Measurements from ENCODE around the gene ADGRL3.

Gene ADGRL3

DNA sequence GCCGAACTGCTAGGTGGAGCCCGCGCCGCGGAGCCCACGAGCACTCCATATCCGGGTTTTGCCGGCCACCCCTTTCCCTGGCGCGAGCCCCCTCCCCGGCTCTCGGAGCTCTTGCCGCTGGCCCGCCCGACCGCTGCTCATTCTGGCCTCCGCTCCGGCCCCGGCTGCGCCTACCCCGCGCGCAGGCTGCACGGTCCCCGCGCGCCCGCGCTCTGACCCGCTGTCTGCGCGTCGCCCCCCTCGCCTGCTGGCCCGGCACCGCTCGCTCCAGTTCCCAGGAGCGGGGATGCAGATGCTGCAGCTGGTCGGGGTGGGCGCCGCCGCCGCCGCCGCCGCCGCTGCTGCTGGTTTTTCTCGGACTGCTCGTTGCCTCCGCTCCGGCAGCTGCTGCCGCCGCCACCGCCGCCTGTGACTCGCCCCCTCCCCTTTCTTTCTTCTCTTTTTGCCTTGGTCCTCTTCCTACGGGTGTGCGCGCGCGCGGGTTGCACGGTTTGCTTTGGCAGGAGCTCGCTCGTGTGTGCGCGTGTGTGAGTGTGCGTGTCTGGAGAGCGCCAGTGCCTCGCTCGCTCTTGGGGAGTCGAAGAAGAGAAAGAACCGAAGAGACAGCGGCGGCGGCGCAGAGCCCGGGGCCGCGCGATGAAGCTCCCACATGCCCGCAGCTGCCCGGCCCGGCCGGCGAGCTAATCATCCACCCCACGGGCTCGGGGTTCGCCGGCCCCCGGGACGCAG lies at the start of gene ADGRL3:
Gene ADGRL3 (plus strand): TSS at position 140 of the 729 bp plus-strand sequence.
- DNase-seq = peak in 55 of 58 donors; percentile 21 to 85 (median 65)

GRCh38 chr4:61152433-61152832 lies 47.7 kb upstream of the ADGRL3 start:
- DNase-seq = no peak

DNA sequence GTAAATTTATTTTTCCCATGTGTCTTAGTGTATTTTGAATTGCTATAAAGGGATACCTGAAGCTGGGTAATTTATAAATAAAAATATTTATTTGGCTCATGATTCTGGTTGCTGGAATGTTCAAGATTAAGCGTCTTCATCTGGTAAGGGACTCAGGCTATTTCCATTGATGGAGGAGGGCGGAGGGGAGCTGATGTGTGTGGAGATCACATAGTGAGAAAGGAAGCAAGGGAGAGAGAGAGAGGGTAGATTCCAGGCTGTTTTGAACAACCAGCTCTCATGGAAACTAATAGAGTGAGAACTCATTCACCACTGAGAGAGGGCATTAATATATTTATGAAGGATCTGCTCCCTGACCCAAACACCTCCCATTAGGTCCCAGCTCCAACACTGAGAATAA lies 39.6 kb upstream of the ADGRL3 start:
- no peak for DNase-seq

GRCh38 chr4:61162116-61162515 lies 38.0 kb upstream of the ADGRL3 start:
- DNase-seq = no peak

GRCh38 chr4:61173799-61174198 lies 26.3 kb upstream of the ADGRL3 start:
- no peak for DNase-seq

- DNase-seq = no peak
These were observed 24.6 kb upstream of the ADGRL3 start for GRCh38 chr4:61175495-61175894.

- no peak for DNase-seq
These were observed 22.8 kb upstream of the ADGRL3 start for GRCh38 chr4:61177367-61177766.

DNA sequence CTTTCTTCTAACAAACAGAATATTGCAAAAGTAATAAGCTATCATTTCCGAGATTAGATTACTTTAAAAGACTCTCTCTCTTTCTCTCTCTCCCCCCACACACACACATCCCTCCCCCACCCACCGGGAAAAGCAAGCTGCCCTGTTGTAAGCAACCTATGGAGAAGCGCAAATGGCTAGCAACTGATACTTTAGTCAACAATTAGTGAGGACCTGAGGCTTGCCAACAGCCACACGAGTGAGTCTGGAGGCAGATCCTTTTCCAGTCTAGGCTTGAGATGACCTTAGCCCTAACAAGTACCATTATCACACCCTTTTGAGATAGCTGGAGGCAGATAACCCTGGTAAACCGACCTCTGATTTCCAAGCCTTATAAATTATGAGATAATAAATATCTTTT lies 19.7 kb upstream of the ADGRL3 start:
- DNase-seq = no peak

DNA sequence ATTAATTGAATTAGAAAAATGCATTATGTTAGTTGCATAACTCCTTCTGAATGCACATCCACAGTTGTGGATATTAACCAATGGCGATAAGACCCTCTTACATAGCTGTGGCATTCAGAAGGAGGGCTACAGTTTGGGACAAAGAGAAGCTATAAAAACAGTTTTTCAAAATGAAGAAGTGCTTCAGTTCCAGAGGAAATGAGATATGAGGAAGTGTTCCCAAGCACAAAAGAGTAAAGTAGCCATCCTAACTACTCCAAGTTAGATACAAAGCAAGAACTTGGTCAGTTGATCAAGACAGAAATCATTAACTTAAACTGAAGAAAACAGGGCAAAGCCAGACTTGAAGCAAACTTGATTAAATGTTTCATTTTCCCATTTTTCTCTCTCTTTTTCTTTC lies 17.2 kb upstream of the ADGRL3 start:
- DNase-seq = no peak

- DNase-seq = no peak
These were observed 14.8 kb upstream of the ADGRL3 start for GRCh38 chr4:61185288-61185687.

DNA sequence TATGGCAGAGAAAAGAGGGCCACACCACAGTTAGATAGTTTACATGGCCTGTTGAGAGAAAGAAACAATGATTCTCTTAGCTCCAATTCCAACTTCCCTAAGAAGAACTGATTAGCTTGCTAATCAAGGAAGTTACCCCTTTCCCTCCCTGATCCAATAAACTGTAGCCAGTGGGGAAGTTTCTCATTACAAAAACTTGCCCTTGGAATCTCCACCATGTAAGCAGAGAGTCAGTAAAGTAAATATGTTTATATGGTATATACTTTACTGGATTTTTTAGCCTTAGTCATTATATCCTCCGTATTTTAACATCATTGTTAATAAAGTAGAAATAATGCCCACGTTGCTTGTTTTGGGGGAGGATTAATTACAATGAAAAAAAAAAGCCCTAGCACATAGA lies 7.7 kb upstream of the ADGRL3 start:
- no peak for DNase-seq

DNA sequence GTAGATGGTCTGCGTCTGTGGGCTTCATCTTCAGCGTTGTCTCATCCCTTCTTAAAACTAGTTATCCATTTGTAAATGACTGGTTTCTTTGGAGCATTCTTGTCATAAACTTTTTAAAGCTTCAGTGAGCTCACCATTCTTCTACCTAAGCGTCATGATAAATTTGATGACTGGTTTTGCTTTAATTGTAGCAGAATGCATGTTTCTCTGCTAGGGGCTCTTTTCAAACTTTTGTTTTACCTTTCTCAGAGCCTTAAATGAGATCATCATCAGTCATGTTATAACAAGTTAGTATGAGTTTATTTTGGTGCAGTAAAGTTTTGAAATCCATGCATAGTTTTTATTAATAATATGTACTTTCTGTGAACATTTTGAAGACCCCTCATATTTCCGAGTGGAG lies 6.3 kb upstream of the ADGRL3 start:
- DNase-seq = no peak

GRCh38 chr4:61194571-61194970 lies 5.6 kb upstream of the ADGRL3 start:
- DNase-seq = no peak

DNA sequence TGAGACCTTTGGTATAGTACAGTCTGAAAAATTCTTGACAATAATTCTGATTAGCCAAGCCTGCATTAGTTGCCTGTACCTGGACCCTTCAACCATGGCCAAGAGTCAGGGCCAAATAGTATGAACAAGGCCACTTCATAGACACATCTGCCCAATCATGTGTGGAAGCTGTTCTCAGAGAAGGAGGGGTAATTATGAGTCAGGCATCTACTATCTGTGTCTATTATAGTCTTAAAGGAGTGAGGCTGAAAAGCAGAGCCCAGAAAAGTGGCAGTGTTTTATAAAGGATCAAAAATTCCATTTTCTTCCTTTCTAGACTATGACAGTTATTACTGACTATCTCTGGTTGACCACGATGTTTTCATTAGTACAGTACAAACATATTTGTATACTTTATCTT lies 5.0 kb upstream of the ADGRL3 start:
- no peak for DNase-seq

DNA sequence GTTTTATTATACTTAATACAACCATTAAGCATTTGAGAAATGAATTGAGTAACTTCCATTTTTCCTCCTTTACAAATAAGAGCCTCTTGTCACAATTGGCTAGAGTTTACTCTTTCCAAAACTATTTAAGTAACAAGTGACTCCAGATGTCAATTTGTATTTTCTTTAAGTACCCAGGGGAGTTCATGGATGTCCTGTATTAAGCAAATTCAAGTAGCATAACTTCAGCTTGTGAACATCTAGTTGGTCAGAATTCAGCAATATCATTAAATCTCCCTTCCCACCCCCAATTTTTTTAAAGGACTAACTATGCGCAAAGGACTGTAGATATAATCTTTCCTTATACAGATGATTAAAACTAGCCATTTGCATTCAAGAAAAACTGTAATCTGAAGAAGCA lies 1.4 kb upstream of the ADGRL3 start:
- DNase-seq = no peak

- DNase-seq = no peak
These were observed 296 bp upstream of the ADGRL3 start for GRCh38 chr4:61199873-61200186.

GRCh38 chr4:61200916-61201526 lies 895 bp downstream of the ADGRL3 start:
- DNase-seq = peak in 51 of 58 donors; percentile 11 to 83 (median 43)

- peak in 17 of 58 donors; percentile 13 to 61 (median 49) for DNase-seq
These were observed 1.4 kb downstream of the ADGRL3 start for GRCh38 chr4:61201561-61201960.

DNA sequence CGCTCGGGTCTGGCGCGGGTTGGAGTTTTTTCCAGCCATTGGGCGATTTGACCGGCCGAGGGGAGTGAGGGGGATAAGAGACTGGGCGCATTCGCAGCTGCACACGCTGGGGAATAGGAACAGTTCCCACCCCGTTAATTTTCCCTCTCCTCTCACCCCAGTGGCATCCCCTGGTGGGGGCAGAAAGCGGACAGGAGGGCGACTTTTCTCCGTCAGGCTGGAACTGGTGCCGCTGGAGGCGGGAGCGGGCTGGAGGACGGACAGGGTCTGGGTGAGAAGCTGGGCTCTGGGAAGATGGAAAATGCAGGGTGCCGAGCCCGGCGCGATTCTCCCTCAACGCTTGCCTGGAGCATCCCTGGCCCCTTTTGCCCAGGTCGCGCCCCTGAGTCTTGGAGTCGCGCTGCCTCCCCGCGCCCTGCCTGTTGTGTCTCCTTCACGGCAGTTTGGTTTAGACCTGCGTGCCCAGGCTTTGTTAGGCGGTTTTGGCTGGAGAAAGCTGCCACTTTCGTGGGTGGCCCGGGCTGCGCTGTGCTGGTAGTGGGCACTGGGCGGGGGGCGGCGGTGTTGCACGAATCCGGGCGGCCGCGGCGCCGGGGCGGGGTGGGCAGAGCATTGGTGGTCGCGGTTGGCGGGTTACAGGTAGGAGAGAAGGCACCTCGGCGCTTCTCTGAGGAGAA lies 2.0 kb downstream of the ADGRL3 start:
- peak in 47 of 58 donors; percentile 16 to 80 (median 52) for DNase-seq

DNA sequence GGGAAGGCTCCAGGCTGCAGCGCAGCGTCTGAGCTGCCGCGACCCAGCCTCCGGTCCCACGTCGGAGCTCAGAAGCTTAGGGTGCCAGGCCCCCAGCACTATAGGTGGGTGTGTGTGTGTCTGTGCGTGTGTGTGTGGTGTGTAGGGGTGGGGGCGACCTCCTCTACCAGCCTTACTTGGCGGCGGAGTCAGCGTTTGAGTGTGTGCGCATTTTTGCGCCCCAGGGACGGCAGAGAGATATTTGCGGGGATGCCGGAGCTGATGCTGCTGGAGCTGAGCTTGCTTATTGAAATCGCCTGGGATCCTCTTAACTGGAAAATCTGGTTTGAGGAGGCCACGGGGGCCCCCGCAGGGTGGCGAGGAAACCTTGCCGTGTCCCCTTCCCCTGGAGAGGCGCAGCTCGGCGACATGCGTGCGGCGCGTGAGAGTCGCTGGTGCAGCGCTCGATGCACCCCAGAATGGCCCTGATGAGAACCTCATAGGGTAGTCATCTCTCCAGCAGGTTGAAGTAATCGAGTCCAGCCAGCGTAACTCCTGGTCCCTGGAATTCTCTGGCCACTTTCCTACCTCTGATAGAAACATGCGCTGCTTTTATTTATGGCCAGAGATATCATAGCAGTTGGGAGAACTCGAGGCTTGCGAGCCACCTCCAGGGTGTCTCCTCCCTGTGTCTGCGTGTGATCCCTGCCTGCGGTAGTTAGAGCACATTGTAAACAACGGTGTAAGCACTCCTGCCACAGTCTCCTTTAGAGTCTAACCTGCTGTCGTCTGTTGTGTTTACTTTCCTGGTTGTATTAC lies 2.7 kb downstream of the ADGRL3 start:
- DNase-seq = peak in 54 of 58 donors; percentile 8 to 85 (median 53)

DNA sequence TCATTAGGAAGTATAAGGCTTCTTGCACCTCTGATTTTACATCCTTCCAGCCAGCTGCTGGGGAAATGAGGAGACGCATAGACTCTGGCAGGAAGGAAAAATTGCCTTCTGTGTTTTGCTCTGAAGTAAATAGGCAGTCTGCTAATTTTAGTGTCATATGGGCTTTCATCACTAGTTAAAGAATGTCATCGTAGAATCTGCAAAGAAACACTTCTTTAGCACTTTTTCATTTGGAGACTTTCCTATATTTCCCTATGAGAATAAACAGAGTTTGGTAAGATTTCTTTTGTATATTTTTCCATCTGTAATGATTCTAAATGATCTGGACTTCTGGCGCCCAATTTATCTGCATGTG lies 3.3 kb downstream of the ADGRL3 start:
- no peak for DNase-seq
